Trophoblast cell (in vitro differentiated cells and primary cell): Measurements from ENCODE around the gene C9orf153. TPM values are rescaled to one million over a fixed set of nuclear protein-coding genes. Genes with fewer than 3 reads are reported as not detected.

Source experiments
- DNase-seq, 2 donors: peaks; one replicate each; pipeline ENCODE4 v3.0.0-alpha.2; 2016
- H2AFZ ChIP-seq: 2 replicates; pipeline ENCODE4 v1.6.1; 2013; ENCODE audit warnings: low read length, moderate library complexity, mild to moderate bottlenecking; ENCODE audit not compliant: insufficient read depth, poor library complexity
- H2AK5ac ChIP-seq: 2 replicates; pipeline ENCODE4 v1.6.1; 2013; ENCODE audit warnings: mild to moderate bottlenecking, low read length
- H2BK120ac ChIP-seq: 2 replicates; pipeline ENCODE4 v1.6.1; 2013; ENCODE audit warnings: low read length, mild to moderate bottlenecking, moderate library complexity; ENCODE audit not compliant: insufficient read depth, poor library complexity
- H2BK12ac ChIP-seq: 2 replicates; pipeline ENCODE4 v1.6.1; 2013; ENCODE audit warnings: mild to moderate bottlenecking, low read length, moderate library complexity
- H2BK5ac ChIP-seq: 2 replicates; pipeline ENCODE4 v1.6.1; 2013; ENCODE audit warnings: low read length, low read depth, moderate library complexity, mild to moderate bottlenecking; ENCODE audit not compliant: poor library complexity
- H3K14ac ChIP-seq: 2 replicates; pipeline ENCODE4 v1.6.1; 2013; ENCODE audit warnings: mild to moderate bottlenecking, low read length
- H3K18ac ChIP-seq: 2 replicates; pipeline ENCODE4 v1.6.1; 2013; ENCODE audit warnings: mild to moderate bottlenecking, low read length
- H3K23ac ChIP-seq: 2 replicates; pipeline ENCODE4 v1.6.1; 2013; ENCODE audit warnings: low read length
- H3K27ac ChIP-seq: 2 replicates; pipeline ENCODE4 v1.5.1; 2013; ENCODE audit warnings: low read depth, mild to moderate bottlenecking, inconsistent platforms, low read length, moderate library complexity
- H3K27me3 ChIP-seq: 2 replicates; pipeline ENCODE4 v1.6.1; 2013; ENCODE audit warnings: inconsistent platforms, mild to moderate bottlenecking, low read length, moderate library complexity; ENCODE audit not compliant: insufficient read depth
- H3K36me3 ChIP-seq, 2 experiments: 1 replicate in 1 of 2; 2 replicates in 1 of 2; pipeline ENCODE4 v1.6.1; 2013; ENCODE audit warnings: low read length in 2 of 2, mild to moderate bottlenecking in 2 of 2, moderate library complexity in 1 of 2; ENCODE audit not compliant: insufficient read depth in 2 of 2, control insufficient read depth in 1 of 2
- H3K4ac ChIP-seq: 2 replicates; pipeline ENCODE4 v1.6.1; 2013; ENCODE audit warnings: low read depth, mild to moderate bottlenecking, low read length, moderate library complexity
- H3K4me1 ChIP-seq, 2 experiments: 1 replicate in 1 of 2; 2 replicates in 1 of 2; pipeline ENCODE4 v1.6.1; 2013; ENCODE audit warnings: low read length in 2 of 2, mild to moderate bottlenecking in 2 of 2, moderate library complexity in 1 of 2; ENCODE audit not compliant: insufficient read depth in 2 of 2, control insufficient read depth in 1 of 2
- H3K4me2 ChIP-seq: 2 replicates; pipeline ENCODE4 v1.6.1; 2013; ENCODE audit warnings: inconsistent platforms, mild to moderate bottlenecking, low read length, moderate library complexity
- H3K4me3 ChIP-seq: 2 replicates; pipeline ENCODE4 v1.5.1; 2013; ENCODE audit warnings: mild to moderate bottlenecking, low read depth, low read length, inconsistent platforms
- H3K79me1 ChIP-seq: one replicate; pipeline ENCODE4 v1.6.1; 2013; ENCODE audit warnings: low read length
- H3K79me2 ChIP-seq: 2 replicates; pipeline ENCODE4 v1.6.1; 2013; ENCODE audit warnings: low read length, mild to moderate bottlenecking; ENCODE audit not compliant: control insufficient read depth, insufficient read depth, poor library complexity
- H3K9ac ChIP-seq: 2 replicates; pipeline ENCODE4 v1.6.1; 2013; ENCODE audit warnings: mild to moderate bottlenecking, low read length
- H3K9me3 ChIP-seq: 2 replicates; pipeline ENCODE4 v1.6.1; 2013; ENCODE audit warnings: low read depth, mild to moderate bottlenecking, control low read depth, inconsistent platforms, low read length; ENCODE audit not compliant: insufficient read depth
- H4K12ac ChIP-seq: 2 replicates; pipeline ENCODE4 v1.6.1; 2013; ENCODE audit warnings: low read depth, mild to moderate bottlenecking, low read length, moderate library complexity
- H4K8ac ChIP-seq: 2 replicates; pipeline ENCODE4 v1.6.1; 2013; ENCODE audit warnings: low read depth, mild to moderate bottlenecking, low read length, moderate library complexity
- H4K91ac ChIP-seq: one replicate; pipeline ENCODE4 v1.6.1; 2013; ENCODE audit warnings: low read depth, mild to moderate bottlenecking, low read length, moderate library complexity
- WGBS: extraction: QIAGEN DNeasy Blood & Tissue Kit; methylation state at CpG from one replicate; pipeline ENCODE4 v1.1.7; 2013; ENCODE audit warnings: missing lambda C conversion rate; ENCODE audit not compliant: insufficient read length, insufficient coverage; ENCODE audit errors: extremely low coverage; 5-methylcytosine and 5-hydroxymethylcytosine counted together
- polyA plus RNA-seq: library from polyadenylated mRNA; stranded (reverse); fragments of 200-250 nt; gene quantifications from 2 replicates; pipeline ENCODE4 v1.2.3, GENCODE V29; 2013

The C9orf153 gene
- polyA plus RNA-seq, result 0.11 and 0.14 TPM in 2 replicates

- Histone ChIP-seq H4K8ac (no peak within 1 kb of the TSS), H4K12ac (no peak within 1 kb of the TSS), H2AK5ac (no peak within 1 kb of the TSS), H3K18ac (no peak within 1 kb of the TSS), H3K4me3 (no peak within 1 kb of the TSS), H2BK5ac (no peak within 1 kb of the TSS), H3K4me1 (no peaks in the 10 kb centered on the region), H3K36me3 (peaks cover 12 to 17% of the 10 kb centered on the region in 2 experiments), H3K4ac (no peak within 1 kb of the TSS), H3K14ac (no peak within 1 kb of the TSS), H3K79me2 (no peaks in the 10 kb centered on the region), H3K23ac (no peak within 1 kb of the TSS), H2BK12ac (no peak within 1 kb of the TSS), H3K27ac (no peak within 1 kb of the TSS), H3K9ac (no peak within 1 kb of the TSS), H2AFZ (no peak within 1 kb of the TSS), H3K79me1 (no peaks in the 10 kb centered on the region), H4K91ac (no peak within 1 kb of the TSS), H3K9me3 (no peaks in the 10 kb centered on the region), H3K4me2 (no peak within 1 kb of the TSS), H3K27me3 (no peaks in the 10 kb centered on the region), H2BK120ac (no peak within 1 kb of the TSS)
- no peak for DNase-seq
- no CpG with 5 or more reads among the region's 8 CpGs for WGBS
Measured at GRCh38 chr9:86259557-86259956, at the start of gene C9orf153. Gene C9orf153, minus strand, starts transcription at chr9:86259657. Its CDS starts 30,054 bp downstream, at chr9:86229603.

GRCh38 chr9:86308687-86309086, 49.2 kb upstream of the C9orf153 start:
- Histone ChIP-seq H3K4me2 (no peak overlapping the region), H3K18ac (no peak overlapping the region), H3K9me3 (no peaks in the 10 kb centered on the region), H3K27ac (no peak overlapping the region), H3K79me1 (no peaks in the 10 kb centered on the region), H3K4ac (no peak overlapping the region), H3K27me3 (no peaks in the 10 kb centered on the region), H3K23ac (no peak overlapping the region), H2AK5ac (no peak overlapping the region), H2BK120ac (no peak overlapping the region), H2AFZ (no peak overlapping the region), H3K4me1 (no peaks in the 10 kb centered on the region), H4K91ac (no peak overlapping the region), H2BK5ac (no peak overlapping the region), H3K14ac (no peak overlapping the region), H4K12ac (no peak overlapping the region), H3K36me3 (peaks cover 19 to 29% of the 10 kb centered on the region in 2 experiments), H3K9ac (no peak overlapping the region), H4K8ac (no peak overlapping the region), H3K79me2 (no peaks in the 10 kb centered on the region), H3K4me3 (no peak overlapping the region), H2BK12ac (no peak overlapping the region)
- no CpG with 5 or more reads among the region's 1 CpG for whole genome bisulfite sequencing
- no peak for DNase-seq

GRCh38 chr9:86304236-86304730, 44.8 kb upstream of the C9orf153 start:
- no peak overlapping the region for H2BK5ac ChIP-seq

GRCh38 chr9:86303316-86303975, 44.0 kb upstream of the C9orf153 start:
- H2BK12ac ChIP-seq, result no peak overlapping the region
- H4K91ac ChIP-seq, result no peak overlapping the region
- no peak overlapping the region for H3K4ac ChIP-seq
- peaks cover 25 to 39% of the 10 kb centered on the region in 2 experiments for H3K36me3 ChIP-seq
- no peak overlapping the region for H2AFZ ChIP-seq
- no peaks in the 10 kb centered on the region for H3K79me1 ChIP-seq
- no peak overlapping the region for H3K4me3 ChIP-seq
- no peaks in the 10 kb centered on the region for H3K9me3 ChIP-seq
- no peak overlapping the region for H4K8ac ChIP-seq
- no peak overlapping the region for H2BK120ac ChIP-seq
- H3K23ac ChIP-seq, result no peak overlapping the region
- no peaks in the 10 kb centered on the region for H3K4me1 ChIP-seq
- WGBS, result no CpG with 5 or more reads among the region's 4 CpGs
- no peak overlapping the region for H3K18ac ChIP-seq
- H3K14ac ChIP-seq, result no peak overlapping the region
- DNase-seq, result no peak
- H2BK5ac ChIP-seq, result no peak overlapping the region
- H3K27ac ChIP-seq, result no peak overlapping the region
- no peak overlapping the region for H2AK5ac ChIP-seq
- H3K4me2 ChIP-seq, result no peak overlapping the region
- no peaks in the 10 kb centered on the region for H3K79me2 ChIP-seq
- H3K9ac ChIP-seq, result no peak overlapping the region
- no peaks in the 10 kb centered on the region for H3K27me3 ChIP-seq
- H4K12ac ChIP-seq, result no peak overlapping the region

More at GRCh38 chr9:86304236-86304730, 44.8 kb upstream of the C9orf153 start:
- Histone ChIP-seq H3K27me3 (no peaks in the 10 kb centered on the region), H3K14ac (no peak overlapping the region), H3K4me2 (no peak overlapping the region), H3K9me3 (no peaks in the 10 kb centered on the region), H3K79me2 (no peaks in the 10 kb centered on the region), H2BK120ac (no peak overlapping the region), H3K27ac (no peak overlapping the region), H3K4me3 (no peak overlapping the region), H3K36me3 (peaks cover 22 to 36% of the 10 kb centered on the region in 2 experiments), H3K23ac (no peak overlapping the region), H3K4me1 (no peaks in the 10 kb centered on the region), H2AK5ac (no peak overlapping the region), H3K18ac (no peak overlapping the region), H3K4ac (no peak overlapping the region), H2AFZ (no peak overlapping the region), H4K91ac (no peak overlapping the region), H3K79me1 (no peaks in the 10 kb centered on the region), H2BK12ac (no peak overlapping the region), H4K12ac (no peak overlapping the region), H4K8ac (no peak overlapping the region), H3K9ac (no peak overlapping the region)
- DNase-seq, result no peak
- WGBS, result no CpG with 5 or more reads among the region's 3 CpGs
